Ovary (tissue), 9 donors: ENCODE measurements around the gene FMNL2. TPM values are rescaled to one million over a fixed set of nuclear protein-coding genes. Genes with fewer than 3 reads are reported as not detected.

Source experiments
- DNase-seq, 5 donors: peaks; one replicate each; pipeline ENCODE4 v3.0.0-alpha.2; 2019 to 2020
- H3K27ac ChIP-seq, 2 donors: fragments of 200-600 bp; one replicate each; pipeline versions ENCODE4 v1.5.1 to v1.8.0; 2019 to 2022
- H3K27me3 ChIP-seq: fragments of 200-600 bp; one replicate; pipeline ENCODE4 v1.8.0; 2022
- H3K36me3 ChIP-seq: fragments of 200-600 bp; sonication (generic); one replicate; pipeline ENCODE4 v1.5.1; 2019
- H3K4me1 ChIP-seq: one replicate; pipeline ENCODE4 v1.8.1; 2013; ENCODE audit warnings: mild to moderate bottlenecking, moderate library complexity; ENCODE audit not compliant: insufficient read depth
- H3K4me3 ChIP-seq: fragments of 200-600 bp; sonication (generic); one replicate; pipeline ENCODE4 v1.5.1; 2017
- H3K9me3 ChIP-seq, 2 donors: fragments of 200-600 bp in 1 of 2; sonication (generic) in 1 of 2; one replicate each; pipeline versions ENCODE4 v1.5.1 to v1.8.1; 2013 to 2019; ENCODE audit warnings: mild to moderate bottlenecking in 1 of 2, moderate library complexity in 1 of 2
- CTCF ChIP-seq, 3 donors: fragments of 450-650 bp in 2 of 3; fragments of 200-600 bp in 1 of 3; IDR thresholded peaks; one replicate each; pipeline versions ENCODE4 v1.5.1 to v1.8.0; 2016 to 2022; ENCODE audit warnings: antibody characterized with exemption in 3 of 3, mild to moderate bottlenecking in 1 of 3
- EP300 ChIP-seq: sonication (generic); formaldehyde crosslinking; IDR thresholded peaks from one replicate; pipeline ENCODE4 v1.6.1; 2017; ENCODE audit warnings: antibody characterized with exemption
- POLR2A ChIP-seq: fragments of 450-650 bp; IDR thresholded peaks from one replicate; pipeline ENCODE4 v1.6.1; 2017; ENCODE audit warnings: antibody characterized with exemption, mild to moderate bottlenecking, moderate library complexity
- WGBS, 3 donors: extraction: QIAGEN DNeasy Blood & Tissue Kit in 1 of 3; methylation state at CpG; one replicate each; pipeline versions ENCODE4 v1.1.5 to v1.1.7; 2013 to 2017; 5-methylcytosine and 5-hydroxymethylcytosine counted together
- intact Hi-C, 4 donors: fragments of 100-400 bp; cut with DNase I; formaldehyde crosslinking; loops; one replicate each; pipeline versions ENCODE4 v1.11.0 to v1.15.1; 2022 to 2023
- polyA plus RNA-seq, 2 donors: library from polyadenylated mRNA; stranded (reverse); fragments of 200-250 nt in 1 of 2; fragments of 350-450 nt in 1 of 2; fragmentation: Illumina TruSeq in 1 of 2; extraction: RNeasy Lipid Tissue Mini Kit (QIAGEN cat#74804) in 1 of 2; gene quantifications; one replicate each; pipeline ENCODE4 v1.2.3, GENCODE V29; 2013 to 2014
- total RNA-seq, 7 donors: library from RNA; depleted of rRNA in 2 of 7; stranded (reverse); fragments of >200 nt in 2 of 7; fragmentation: NEBNext Ultra II Directional in 3 of 7; extraction: Animal tissue kit (Norgen Biotek cat#: 25700) in 3 of 7; gene quantifications; one replicate each; pipeline versions ENCODE4 v1.1.0 to v1.2.4, GENCODE V29; 2016 to 2023
- donor health status: DM: no; HTN: no; CAD: no; lungs with moderate emphysema.
- donor health status: DM: no; HTN: no; CAD: no.
- donor health status: Bipolar disorder and iron deficiency.
- donor health status: DM: yes; HTN: yes; CAD: no.
- donor health status: DM: no; HTN: no; CAD: no.
- donor health status: DM: yes; HTN: yes; CAD: no.

The FMNL2 gene
- total and polyA plus RNA-seq, 9 donors: 30.3 to 89.1 (median 51.3) TPM

GRCh38 chr2:152328013-152328412 is 7.0 kb upstream of the FMNL2 start:
- DNase-seq: no peak

GRCh38 chr2:152330235-152330866 is 4.6 kb upstream of the FMNL2 start:
- intact Hi-C loops: loop anchor here in 3 of 4 donors (10.0 kb wide), 4 partner anchors 134 to 314 kb away; no protein-coding TSS in a partner anchor
- no peaks in the 10 kb centered on the region for H3K36me3 ChIP-seq
- WGBS, 3 donors: 81 to 84% (median 83%) methylated on average over 4 of the region's 4 CpGs
- no peak for DNase-seq
- H3K4me3 ChIP-seq: no peak overlapping the region
- no peaks in the 10 kb centered on the region for H3K9me3 ChIP-seq
- H3K4me1 ChIP-seq: no peaks in the 10 kb centered on the region
- H3K27me3 ChIP-seq: no peaks in the 10 kb centered on the region
- H3K27ac ChIP-seq: no peak overlapping the region
- TF ChIP-seq POLR2A (no peak), EP300 (no peak), CTCF (IDR thresholded peaks at IDR 0.05) (no peak)

More at GRCh38 chr2:152328013-152328412, 7.0 kb upstream of the FMNL2 start:
- Histone ChIP-seq H3K9me3 (no peaks in the 10 kb centered on the region), H3K36me3 (no peaks in the 10 kb centered on the region), H3K4me3 (no peak overlapping the region), H3K27me3 (no peaks in the 10 kb centered on the region), H3K4me1 (no peaks in the 10 kb centered on the region), H3K27ac (no peak overlapping the region)
- no peak for TF ChIP-seq POLR2A
- TF ChIP-seq CTCF (IDR thresholded peaks at IDR 0.05): no peak
- TF ChIP-seq EP300: no peak
- 90 to 95% (median 91%) methylated on average over 2 of the region's 2 CpGs for WGBS, 3 donors
- intact Hi-C loops: no loop called here

GRCh38 chr2:152334701-152335015 is 316 bp upstream of the FMNL2 start:
- intact Hi-C loops: loop anchor here in 3 of 4 donors (5.0 to 10.0 kb wide), 5 partner anchors 130 to 310 kb away; no protein-coding TSS in a partner anchor
- 2% methylated on average over 11 of the region's 11 CpGs for WGBS, 3 donors
- peak overlapping the region in 1 of 2 donors; percentile 89 for H3K27ac ChIP-seq

DNA sequence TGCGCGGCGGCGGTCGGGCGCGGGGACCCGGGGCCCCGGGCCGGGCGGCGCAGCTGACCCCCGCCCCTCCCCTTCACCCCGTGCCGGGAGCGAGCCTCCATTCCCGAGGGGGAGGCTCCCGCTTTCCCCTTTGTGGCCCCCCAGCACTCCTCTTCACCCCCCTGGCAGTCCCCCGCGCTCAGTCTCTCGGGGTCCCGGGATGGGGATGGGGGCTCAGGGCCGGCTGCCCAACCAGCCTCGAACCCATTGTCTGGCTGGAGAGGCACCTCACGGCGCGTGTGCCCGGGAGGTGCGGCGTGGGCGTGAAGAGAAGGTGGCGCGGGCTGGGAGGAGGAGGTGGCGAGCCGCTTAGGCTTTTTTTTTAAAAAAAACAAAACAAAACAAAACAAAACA is 748 bp downstream of the FMNL2 start:
- DNase-seq: peak; percentile 29 to 67 (median 65)
- Histone ChIP-seq H3K9me3 (no peaks in the 10 kb centered on the region), H3K4me1 (peaks cover 6% of the 10 kb centered on the region), H3K27ac (peak overlapping the region; percentile 83 to 89), H3K36me3 (no peaks in the 10 kb centered on the region), H3K27me3 (no peaks in the 10 kb centered on the region), H3K4me3 (peak overlapping the region; percentile 89)
- intact Hi-C loops: loop anchor here in 3 of 4 donors (5.0 to 10.0 kb wide), 5 partner anchors 129 to 309 kb away; no protein-coding TSS in a partner anchor
- WGBS, 3 donors: 0 to 1% (median 0%) methylated on average over 20 to 35 of the region's 35 CpGs
- no peak for TF ChIP-seq POLR2A
- TF ChIP-seq EP300: no peak
- TF ChIP-seq CTCF (IDR thresholded peaks at IDR 0.05): no peak

More at GRCh38 chr2:152334701-152335015, 316 bp upstream of the FMNL2 start:
- Histone ChIP-seq H3K36me3 (no peaks in the 10 kb centered on the region), H3K27me3 (no peaks in the 10 kb centered on the region), H3K4me1 (peaks cover 4% of the 10 kb centered on the region), H3K4me3 (peak overlapping the region; percentile 89), H3K9me3 (no peaks in the 10 kb centered on the region)
- no peak for TF ChIP-seq CTCF (IDR thresholded peaks at IDR 0.05)
- TF ChIP-seq POLR2A: no peak
- no peak for TF ChIP-seq EP300
- no peak for DNase-seq
